MV-4-11 (cell line): ENCODE measurements around the gene KCNIP4.
A peak's percentile ranks its signal among the peaks of the same experiment; 100 is the strongest.
"Not testable (repeated sequence)": the region's sequence is repeated elsewhere in the genome, so short reads cannot be mapped to it uniquely, and the experiment has no call there.

Source experiments
- DNase-seq: peaks from one replicate; lab custom pipeline; 2025; lab: John Stamatoyannopoulos, UW

KCNIP4 gene

GRCh38 chr4:20752641-20753040, 1195.9 kb downstream of the KCNIP4 start:
- no peak for DNase-seq

DNA sequence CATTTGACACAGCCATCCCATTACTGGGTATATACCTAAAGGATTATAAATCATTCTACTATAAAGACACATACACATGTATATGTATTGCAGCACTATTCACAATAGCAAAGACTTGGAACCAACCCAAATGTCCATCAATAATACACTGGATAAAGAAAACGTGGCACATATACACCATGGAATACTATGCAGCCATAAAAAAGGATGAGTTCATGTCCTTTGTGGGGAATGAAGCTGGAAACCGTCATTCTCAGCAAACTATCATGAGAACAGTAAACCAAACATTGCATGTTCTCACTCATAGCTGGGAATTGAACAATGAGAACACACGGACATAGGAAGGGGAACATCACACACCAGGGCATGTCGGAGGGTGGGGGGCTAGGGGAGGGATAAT, 1202.6 kb downstream of the KCNIP4 start:
- DNase-seq, result not testable (repeated sequence)

DNA sequence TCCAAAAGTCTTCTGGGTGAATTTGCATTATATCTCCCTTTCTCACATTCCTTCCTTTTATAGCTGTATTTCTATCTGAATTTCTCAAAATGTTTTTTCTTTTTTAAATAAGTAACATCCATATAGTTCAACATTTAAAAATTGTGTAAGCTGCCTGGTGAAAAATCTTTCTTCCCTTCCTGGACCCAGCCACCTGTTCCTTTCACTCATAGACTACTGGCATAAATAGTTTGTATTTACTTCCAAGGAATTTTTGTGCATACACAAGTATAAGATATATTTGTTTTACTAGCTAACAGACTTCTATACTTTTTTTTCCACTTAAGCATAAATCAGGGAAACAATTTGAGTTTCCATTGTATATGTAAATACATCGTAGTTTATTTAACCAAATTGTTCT, 1212.6 kb downstream of the KCNIP4 start:
- DNase-seq, result no peak

- no peak for DNase-seq
Observed at GRCh38 chr4:20724915-20725314, 1223.7 kb downstream of the KCNIP4 start.

GRCh38 chr4:20723463-20723862, 1225.1 kb downstream of the KCNIP4 start:
- no peak for DNase-seq

DNA sequence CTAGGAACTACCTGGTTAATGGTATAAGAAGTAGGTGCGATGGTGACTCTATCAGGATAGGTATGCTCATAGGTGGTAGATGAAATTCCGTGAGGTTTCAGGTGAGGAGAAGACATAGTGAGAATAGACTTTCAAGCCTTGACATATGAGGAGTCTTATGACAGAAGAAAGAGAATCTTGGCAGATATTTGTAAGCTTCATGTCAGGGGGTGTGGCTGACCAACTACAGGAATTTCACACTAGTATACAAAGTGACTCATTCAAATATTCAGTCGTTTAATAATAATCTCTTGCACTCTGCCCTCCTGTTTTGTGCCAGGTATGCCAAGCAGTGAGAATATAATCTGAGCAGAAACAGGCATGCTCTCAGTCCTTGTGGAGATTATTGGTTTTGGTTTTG, 1225.6 kb downstream of the KCNIP4 start:
- no peak for DNase-seq

DNA sequence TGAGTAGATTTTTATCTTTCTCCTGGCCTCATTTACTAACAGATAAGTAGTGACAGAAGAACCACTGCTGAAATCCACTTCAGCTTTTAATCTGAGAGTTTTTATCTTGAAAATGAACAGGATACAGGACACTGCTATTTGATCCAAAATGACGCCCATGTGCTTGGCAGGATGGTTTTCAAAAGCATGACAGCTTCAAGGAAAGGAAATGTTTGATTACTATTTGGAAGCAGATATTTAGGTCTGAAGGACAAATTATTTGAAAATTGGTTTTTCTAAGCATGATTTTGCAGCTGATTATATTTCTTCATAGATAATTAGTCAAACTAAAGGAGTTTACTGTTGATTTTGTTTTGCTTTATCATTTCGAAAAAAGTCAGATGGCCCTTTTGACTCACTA, 1237.2 kb downstream of the KCNIP4 start:
- DNase-seq, result no peak

DNA sequence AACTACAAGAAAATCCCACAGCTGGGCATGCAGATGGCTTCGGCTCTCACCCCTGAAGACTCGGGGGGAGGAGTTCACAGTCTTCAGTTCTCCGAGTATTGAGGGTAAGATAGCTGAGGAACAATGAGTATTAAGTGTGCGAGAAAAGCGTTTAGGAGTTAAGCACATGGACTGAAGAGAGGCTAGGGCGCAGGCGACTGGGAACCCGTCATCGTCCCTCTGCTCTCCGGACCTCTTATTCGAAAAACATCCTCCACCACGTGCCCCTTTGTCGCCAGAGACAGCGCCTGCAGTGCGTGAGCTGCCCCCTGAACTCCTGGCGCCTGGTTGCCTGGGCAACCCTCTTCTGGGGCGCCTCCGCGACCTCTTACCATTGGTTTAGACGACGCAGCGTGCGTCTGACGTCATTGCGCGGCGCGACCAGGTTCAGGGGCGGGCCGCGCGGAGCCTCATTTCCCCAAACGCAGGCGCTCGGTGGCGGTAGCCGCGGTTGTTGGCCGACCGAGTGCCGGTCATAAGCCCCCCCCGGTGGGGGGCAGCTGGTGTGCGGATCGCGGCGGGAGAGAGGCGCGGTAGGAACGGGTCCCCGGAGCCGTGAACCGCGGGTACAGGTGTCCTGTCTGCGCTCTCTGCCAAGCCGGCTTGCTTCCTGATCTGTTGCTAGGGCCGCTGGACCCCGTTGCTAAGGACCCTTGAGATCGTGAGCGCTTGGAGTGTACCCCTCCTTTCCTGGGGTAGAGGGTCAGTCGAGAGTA, 1248.4 kb downstream of the KCNIP4 start, which contains the start of gene PACRGL:
Gene PACRGL, plus strand, starts transcription at position 452 of the 755 bp plus-strand sequence. CDS start 4,024 bp downstream, outside the sequence.
- DNase-seq, result peak; percentile 96

GRCh38 chr4:20698820-20699219, 1249.8 kb downstream of the KCNIP4 start:
- DNase-seq, result no peak

DNA sequence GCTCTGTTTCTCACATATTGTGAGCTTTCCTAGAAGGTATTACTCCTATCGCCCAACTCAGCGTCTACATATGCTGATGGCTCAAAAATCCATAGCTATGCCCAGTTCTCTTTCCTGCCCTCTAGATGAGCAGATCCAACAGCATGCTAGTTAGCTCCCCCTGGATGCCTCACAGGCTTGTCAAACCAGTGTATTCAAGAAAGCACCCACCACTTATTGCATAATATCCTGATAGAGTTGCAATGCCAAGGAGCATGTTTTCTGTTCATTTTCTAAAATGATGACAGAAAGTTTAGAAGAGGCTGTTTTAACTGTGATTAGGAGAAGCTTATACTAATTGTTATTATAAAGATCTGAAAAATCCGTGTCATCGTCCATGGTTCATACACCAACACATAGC, 1250.2 kb downstream of the KCNIP4 start:
- peak; percentile 83 for DNase-seq

GRCh38 chr4:20696815-20697214, 1251.8 kb downstream of the KCNIP4 start:
- no peak for DNase-seq

GRCh38 chr4:20687864-20688263, 1260.7 kb downstream of the KCNIP4 start:
- no peak for DNase-seq

- DNase-seq, result peak; percentile 50
Observed at GRCh38 chr4:20684852-20685763, 1263.5 kb downstream of the KCNIP4 start.

DNA sequence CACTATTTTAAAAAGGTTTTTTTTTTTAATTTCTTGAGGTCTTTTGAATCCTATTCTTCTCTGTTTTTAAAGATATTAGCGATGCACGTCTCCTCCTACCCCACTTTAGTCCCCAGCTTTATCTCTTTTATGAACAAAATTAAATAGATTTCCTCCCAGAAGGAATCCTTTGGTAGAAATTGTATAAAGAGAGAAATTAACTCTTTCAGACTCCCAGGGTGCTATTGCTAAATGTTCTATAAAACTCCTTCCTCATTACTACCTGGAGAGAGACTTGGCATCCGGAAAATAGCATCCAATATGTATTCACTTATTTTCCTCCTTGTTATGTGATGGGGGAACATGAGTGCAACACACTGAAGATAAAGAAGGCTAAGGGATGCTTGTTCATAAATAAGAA, 1264.8 kb downstream of the KCNIP4 start:
- no peak for DNase-seq

GRCh38 chr4:20682853-20683252, 1265.7 kb downstream of the KCNIP4 start:
- no peak for DNase-seq

GRCh38 chr4:20681271-20681670, 1267.3 kb downstream of the KCNIP4 start:
- DNase-seq, result no peak

DNA sequence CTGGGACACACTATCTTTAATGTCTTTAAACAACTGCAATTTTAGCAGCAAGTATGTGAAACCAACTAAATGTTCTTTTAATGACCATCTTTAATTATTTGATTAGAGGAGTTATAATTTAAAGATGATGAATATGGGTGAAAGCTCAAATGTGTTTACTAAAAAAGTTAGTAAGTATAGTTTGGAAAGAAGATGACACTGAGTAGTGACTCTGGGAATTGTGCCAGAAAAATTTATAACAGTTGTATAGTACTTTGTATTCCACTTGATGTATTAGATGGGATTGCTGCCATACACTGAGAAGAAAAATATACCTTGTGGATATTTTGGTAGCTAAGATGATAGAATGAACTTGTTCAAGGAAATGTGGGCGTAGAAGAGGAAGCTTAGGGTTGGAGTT, 1267.8 kb downstream of the KCNIP4 start:
- DNase-seq, result no peak

- no peak for DNase-seq
Observed at GRCh38 chr4:20679951-20680350, 1268.6 kb downstream of the KCNIP4 start.
